Fibroblast of mammary gland (primary cell): Measurements from ENCODE around the gene SHISA4.

Experiments
- DNase-seq: peaks from one replicate; pipeline ENCODE4 v3.0.0-alpha.2; 2010; ENCODE audit warnings: low read depth
- H3K4me3 ChIP-seq: 2 replicates; pipeline ENCODE4 v1.5.1; 2011; ENCODE audit warnings: low read depth, mild to moderate bottlenecking, low read length, moderate library complexity; ENCODE audit not compliant: control insufficient read depth
- CTCF ChIP-seq: conservative IDR thresholded peaks from 2 replicates; pipeline ENCODE4 v1.5.1; 2011; ENCODE audit warnings: low read depth, low read length, inconsistent platforms; ENCODE audit not compliant: control insufficient read depth, insufficient read depth

The SHISA4 gene

GRCh38 chr1:201880928-201881571, 7.6 kb upstream of the SHISA4 start:
- no peak for TF ChIP-seq CTCF
- no peak for DNase-seq
- H3K4me3 ChIP-seq, result no peak overlapping the region

- DNase-seq, result no peak
- TF ChIP-seq CTCF, result no peak
- no peak overlapping the region for H3K4me3 ChIP-seq
Measured at GRCh38 chr1:201881617-201882016, 7.1 kb upstream of the SHISA4 start.

- TF ChIP-seq CTCF, result peak; percentile 32
- no peak overlapping the region for H3K4me3 ChIP-seq
- DNase-seq, result peak; percentile 85
Measured at GRCh38 chr1:201882665-201883132, 6.0 kb upstream of the SHISA4 start.

- no peak overlapping the region for H3K4me3 ChIP-seq
- DNase-seq, result no peak
- TF ChIP-seq CTCF, result no peak
Measured at GRCh38 chr1:201883266-201883665, 5.4 kb upstream of the SHISA4 start.

- H3K4me3 ChIP-seq, result no peak overlapping the region
- TF ChIP-seq CTCF, result no peak
- DNase-seq, result peak; percentile 67
Measured at GRCh38 chr1:201883786-201884185, 4.9 kb upstream of the SHISA4 start.

GRCh38 chr1:201884425-201884824, 4.3 kb upstream of the SHISA4 start:
- no peak for TF ChIP-seq CTCF
- no peak overlapping the region for H3K4me3 ChIP-seq
- DNase-seq, result no peak
